IMR-90 (cell line): ENCODE results near the gene FSTL5. TPM values are rescaled to one million over a fixed set of nuclear protein-coding genes. Genes with fewer than 3 reads are reported as not detected.
A peak's percentile ranks its signal among the peaks of the same experiment; 100 is the strongest.

Experiments
- ATAC-seq: fragments of 200-7000 bp; cut with Tn5 transposase; 2 replicates; pipeline ENCODE4 v1.9.1; 2020; ENCODE audit warnings: low read depth, mild to moderate bottlenecking, moderate library complexity
- BruUV-seq: library from RNA; stranded (reverse); fragments of 400-500 nt; replicated peaks from 2 replicates; lab custom pipeline; 2021; lab: Mats Ljungman, UMichigan
- CTCF ChIA-PET: fragments of 300-600 bp; formaldehyde crosslinking; extraction: SDS; loops from one replicate; lab custom pipeline; 2021; ENCODE audit warnings: antibody characterized with exemption; lab: Yijun Ruan, JAX
- POLR2A ChIA-PET: fragments of 300-600 bp; sonication (Branson Sonifier 250); formaldehyde crosslinking; loops from one replicate; lab custom pipeline; 2022; ENCODE audit warnings: antibody characterized with exemption; ENCODE audit not compliant: unreplicated experiment; lab: Charles Lee
- DNase-seq: peaks from one replicate; pipeline ENCODE4 v3.0.0; 2013
- H2AFZ ChIP-seq: replicated peaks from 2 replicates; pipeline ENCODE3; 2013; ENCODE audit warnings: low read length, mild to moderate bottlenecking; ENCODE audit not compliant: poor library complexity
- H2AK5ac ChIP-seq: 2 replicates; pipeline ENCODE4 v1.6.1; 2013; ENCODE audit warnings: low read depth, low read length, inconsistent platforms
- H2AK9ac ChIP-seq: replicated peaks from 2 replicates; pipeline ENCODE3; 2013; ENCODE audit warnings: mild to moderate bottlenecking, low read depth, low read length, moderate library complexity; ENCODE audit not compliant: poor library complexity
- H2BK120ac ChIP-seq: 2 replicates; pipeline ENCODE4 v1.6.1; 2013; ENCODE audit warnings: low read depth, low read length, inconsistent platforms
- H2BK15ac ChIP-seq: 3 replicates; pipeline ENCODE4 v1.6.1; 2013; ENCODE audit warnings: low read depth, low read length, inconsistent platforms
- H2BK20ac ChIP-seq: 2 replicates; pipeline ENCODE4 v1.6.1; 2013; ENCODE audit warnings: low read depth, mild to moderate bottlenecking, inconsistent platforms, low read length, moderate library complexity
- H2BK5ac ChIP-seq: 2 replicates; pipeline ENCODE4 v1.6.1; 2013; ENCODE audit warnings: mild to moderate bottlenecking, low read depth, low read length, inconsistent platforms; ENCODE audit not compliant: poor library complexity, severe bottlenecking
- H3K14ac ChIP-seq: replicated peaks from 2 replicates; pipeline ENCODE4 v1.6.1; 2013; ENCODE audit warnings: low read depth, low read length, inconsistent platforms
- H3K18ac ChIP-seq: 2 replicates; pipeline ENCODE4 v1.6.1; 2013; ENCODE audit warnings: low read depth, low read length, control low read depth
- H3K23ac ChIP-seq: 2 replicates; pipeline ENCODE4 v1.6.1; 2013; ENCODE audit warnings: low read depth, low read length, inconsistent platforms
- H3K27ac ChIP-seq: 2 replicates; pipeline ENCODE4 v1.5.1; 2013; ENCODE audit warnings: mild to moderate bottlenecking, control low read depth, low read length; ENCODE audit not compliant: insufficient read depth
- H3K27me3 ChIP-seq: 2 replicates; pipeline ENCODE4 v1.6.1; 2013; ENCODE audit warnings: low read length; ENCODE audit not compliant: control insufficient read depth, insufficient read depth
- H3K36me3 ChIP-seq: 2 replicates; pipeline ENCODE4 v1.6.1; 2013; ENCODE audit warnings: low read length, mixed read lengths; ENCODE audit not compliant: control insufficient read depth, insufficient read depth
- H3K4ac ChIP-seq: 2 replicates; pipeline ENCODE4 v1.6.1; 2013; ENCODE audit warnings: low read depth, low read length, inconsistent platforms
- H3K4me1 ChIP-seq: 2 replicates; pipeline ENCODE4 v1.6.1; 2013; ENCODE audit warnings: low read length, mixed read lengths; ENCODE audit not compliant: control insufficient read depth, insufficient read depth
- H3K4me2 ChIP-seq: 2 replicates; pipeline ENCODE4 v1.6.1; 2013; ENCODE audit warnings: low read depth, mild to moderate bottlenecking, control low read depth, low read length, moderate library complexity
- H3K4me3 ChIP-seq: 2 replicates; pipeline ENCODE4 v1.5.1; 2013; ENCODE audit warnings: low read depth, mild to moderate bottlenecking, control low read depth, low read length, moderate library complexity; ENCODE audit not compliant: insufficient read depth
- H3K56ac ChIP-seq: 2 replicates; pipeline ENCODE4 v1.6.1; 2013; ENCODE audit warnings: low read length, inconsistent platforms; ENCODE audit not compliant: insufficient read depth; ENCODE audit errors: extremely low read depth
- H3K79me1 ChIP-seq, 2 experiments: 2 replicates each; pipeline ENCODE4 v1.6.1; 2013; ENCODE audit warnings: low read length in 2 of 2, inconsistent platforms in 1 of 2, low read depth in 1 of 2
- H3K9ac ChIP-seq: 2 replicates; pipeline ENCODE4 v1.6.1; 2013; ENCODE audit warnings: low read depth, low read length, control low read depth
- H3K9me1 ChIP-seq: 2 replicates; pipeline ENCODE4 v1.6.1; 2013; ENCODE audit warnings: low read length, inconsistent platforms; ENCODE audit not compliant: insufficient read depth
- H3K9me3 ChIP-seq: 2 replicates; pipeline ENCODE4 v1.6.1; 2013; ENCODE audit warnings: low read length; ENCODE audit not compliant: control insufficient read depth, insufficient read depth
- H4K20me1 ChIP-seq: 2 replicates; pipeline ENCODE4 v1.6.1; 2013; ENCODE audit warnings: low read length, inconsistent platforms; ENCODE audit not compliant: insufficient read depth
- H4K5ac ChIP-seq: 2 replicates; pipeline ENCODE4 v1.6.1; 2013; ENCODE audit warnings: mild to moderate bottlenecking, low read depth, low read length, control low read depth
- H4K8ac ChIP-seq, 2 experiments: 2 replicates each; pipeline ENCODE4 v1.6.1; 2013; ENCODE audit warnings: low read depth in 2 of 2, low read length in 2 of 2, control low read depth in 1 of 2, inconsistent platforms in 1 of 2
- H4K91ac ChIP-seq: 2 replicates; pipeline ENCODE4 v1.6.1; 2013; ENCODE audit warnings: low read depth, low read length, inconsistent platforms; ENCODE audit not compliant: insufficient read depth
- CHD1 ChIP-seq: IDR thresholded peaks from 2 replicates; pipeline ENCODE4 v1.6.1; 2012; ENCODE audit warnings: low read depth, low read length, improper control_type of control experiment
- MAFK ChIP-seq: IDR thresholded peaks from 2 replicates; pipeline ENCODE4 v1.6.1; 2012; ENCODE audit warnings: low read depth, low read length, improper control_type of control experiment
- MXI1 ChIP-seq: IDR thresholded peaks from 2 replicates; pipeline ENCODE4 v1.6.1; 2012; ENCODE audit warnings: low read depth, mild to moderate bottlenecking, low read length, moderate library complexity, borderline replicate concordance
- NFE2L2 ChIP-seq: fragments of 150-350 bp; IDR thresholded peaks from 2 replicates; pipeline ENCODE4 v1.6.1; 2016; ENCODE audit warnings: low read depth, mild to moderate bottlenecking, low read length
- WGBS, 2 experiments: methylation state at CpG; one replicate each; pipeline versions ENCODE4 v1.1.5 to v1.1.7; 2013; ENCODE audit warnings: missing lambda C conversion rate in 2 of 2; ENCODE audit not compliant: insufficient read length in 1 of 2; ENCODE audit errors: extremely low coverage in 2 of 2; 5-methylcytosine and 5-hydroxymethylcytosine counted together
- dilution Hi-C: fragments of 300-500 bp; cut with HindIII; formaldehyde crosslinking; loops from one replicate; pipeline ENCODE4 v1.14.3; 2018; ENCODE audit warnings: low sequenced_read_pairs; ENCODE audit not compliant: unreplicated experiment
- in situ Hi-C: fragments of 300-500 bp; cut with MboI; formaldehyde crosslinking; loops from 3 replicates; pipeline ENCODE4 v1.14.3; 2019; ENCODE audit warnings: low sequenced_read_pairs, inconsistent platforms, mixed read lengths
- intact Hi-C: fragments of 100-400 bp; cut with micrococcal nuclease; formaldehyde crosslinking; loops from 2 replicates; pipeline ENCODE4 v1.10.0; 2022
- polyA plus RNA-seq, 3 experiments: library from polyadenylated mRNA; depleted of rRNA; stranded (reverse); fragments of >200 nt; gene quantifications; 2 replicates each; pipeline ENCODE4 v1.2.3, GENCODE V29; 2012; ENCODE audit warnings: low replicate concordance in 1 of 3
- total RNA-seq: library from RNA; depleted of rRNA; stranded (reverse); fragments of >200 nt; gene quantifications from 2 replicates; pipeline ENCODE4 v1.2.3, GENCODE V29; 2012

Gene FSTL5
- total and polyA plus RNA-seq, 2 of the 4 experiments (the other 2 are of a cell fraction) = under 0.01 TPM; not detected in 1

DNA sequence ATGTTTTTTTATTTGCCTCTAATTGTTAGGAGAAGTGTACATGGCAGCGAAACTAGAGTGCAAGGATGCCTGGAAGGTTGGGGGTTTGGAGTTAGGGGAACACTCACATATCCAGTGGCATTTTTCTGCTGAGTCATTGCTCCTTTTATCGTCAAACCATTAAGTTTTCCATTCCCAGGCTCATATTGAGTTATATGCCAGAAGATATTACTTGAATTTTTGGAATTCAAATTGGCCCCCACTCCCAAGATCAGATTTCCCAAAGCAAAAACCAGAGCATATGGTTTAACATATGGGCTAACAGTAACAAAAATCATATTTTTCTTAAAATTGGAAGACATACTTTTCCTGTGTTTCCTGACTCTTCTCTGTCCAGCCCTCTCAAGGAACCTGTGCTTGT is 152.7 kb downstream of the FSTL5 start:
- H3K4me2 ChIP-seq = no peak overlapping the region
- H3K79me1 ChIP-seq = no peaks in the 10 kb centered on the region
- H3K4me3 ChIP-seq = no peak overlapping the region
- no peak overlapping the region for H3K23ac ChIP-seq
- H3K9ac ChIP-seq = no peak overlapping the region
- H3K27ac ChIP-seq = no peak overlapping the region
- H3K4ac ChIP-seq = no peak overlapping the region
- no peak overlapping the region for H3K18ac ChIP-seq
- ATAC-seq = no peak
- intact Hi-C loops (no loop called here), in situ Hi-C loops (no loop called here), dilution Hi-C loops (no loop called here)
- no peaks in the 10 kb centered on the region for H3K27me3 ChIP-seq
- no peak overlapping the region for H2BK20ac ChIP-seq
- TF ChIP-seq MAFK (peak; percentile 41; the same call in 1 of the 2 replicates), CHD1 (no peak), NFE2L2 (peak; percentile 95), MXI1 (no peak)
- no peaks in the 10 kb centered on the region for H3K9me1 ChIP-seq
- H3K4me1 ChIP-seq = no peaks in the 10 kb centered on the region
- H2AK9ac ChIP-seq = no peak overlapping the region
- POLR2A ChIA-PET = no interaction called here
- H4K8ac ChIP-seq = no peak overlapping the region
- CTCF ChIA-PET = no interaction called here
- H4K20me1 ChIP-seq = no peaks in the 10 kb centered on the region
- no peak overlapping the region for H2BK5ac ChIP-seq
- H3K9me3 ChIP-seq = peaks cover 2% of the 10 kb centered on the region; the same call in 1 of the 2 replicates
- H3K14ac ChIP-seq = no peak overlapping the region
- H3K56ac ChIP-seq = no peak overlapping the region
- no peak overlapping the region for H4K5ac ChIP-seq
- H4K91ac ChIP-seq = no peak overlapping the region
- H2AK5ac ChIP-seq = no peak overlapping the region
- WGBS, 2 experiments = no CpG with 5 or more reads among the region's 2 CpGs
- BruUV-seq = no TSS peak
- H2BK15ac ChIP-seq = no peak overlapping the region
- DNase-seq = peak; percentile 0
- H3K36me3 ChIP-seq = no peaks in the 10 kb centered on the region
- no peak overlapping the region for H2BK120ac ChIP-seq
- no peak overlapping the region for H2AFZ ChIP-seq
